ENCODE data around the gene OR51F1.
"Not testable (repeated sequence)": the region's sequence is repeated elsewhere in the genome, so short reads cannot be mapped to it uniquely, and the experiment has no call there.

Gene OR51F1

GRCh38 chr11:4769838-4770237 lies at the start of gene OR51F1:
Gene OR51F1, minus strand, starts transcription at chr11:4769938. Its CDS starts 0 bp downstream, at chr11:4769938.
- DNase-seq (ENCODE audit: low read depth), result no peak

- no peak for DNase-seq (ENCODE audit: low read depth)
Measured at GRCh38 chr11:4809246-4809645, 39.5 kb upstream of the OR51F1 start.

GRCh38 chr11:4808476-4808875 lies 38.7 kb upstream of the OR51F1 start:
- no peak for DNase-seq (ENCODE audit: low read depth)

GRCh38 chr11:4804280-4804679 lies 34.5 kb upstream of the OR51F1 start, which contains the start of gene OR52R1:
Gene OR52R1, minus strand, starts transcription at chr11:4804380. Its CDS starts 0 bp downstream, at chr11:4804380.
- DNase-seq (ENCODE audit: low read depth), result no peak

GRCh38 chr11:4801316-4801715 lies 31.6 kb upstream of the OR51F1 start:
- DNase-seq (ENCODE audit: low read depth), result not testable (repeated sequence)

- no peak for DNase-seq (ENCODE audit: low read depth)
Measured at GRCh38 chr11:4798427-4799183, 28.9 kb upstream of the OR51F1 start.

- no peak for DNase-seq (ENCODE audit: low read depth)
Measured at GRCh38 chr11:4797206-4797605, 27.5 kb upstream of the OR51F1 start.

- no peak for DNase-seq (ENCODE audit: low read depth)
Measured at GRCh38 chr11:4782454-4782853, 12.7 kb upstream of the OR51F1 start.

GRCh38 chr11:4768094-4768493 lies 1.6 kb downstream of the OR51F1 start:
- no peak for DNase-seq (ENCODE audit: low read depth)

- DNase-seq (ENCODE audit: low read depth), result no peak
Measured at GRCh38 chr11:4766420-4767043, 3.2 kb downstream of the OR51F1 start.

- no peak for DNase-seq (ENCODE audit: low read depth)
Measured at GRCh38 chr11:4763096-4763495, 6.6 kb downstream of the OR51F1 start.

GRCh38 chr11:4751201-4751600 lies 18.5 kb downstream of the OR51F1 start:
- DNase-seq (ENCODE audit: low read depth), result no peak

- no peak for DNase-seq (ENCODE audit: low read depth)
Measured at GRCh38 chr11:4748438-4748837, 21.3 kb downstream of the OR51F1 start.

GRCh38 chr11:4740735-4741134 lies 29.0 kb downstream of the OR51F1 start:
- no peak for DNase-seq (ENCODE audit: low read depth)

- DNase-seq (ENCODE audit: low read depth), result no peak
Measured at GRCh38 chr11:4727171-4727570, 42.6 kb downstream of the OR51F1 start.

GRCh38 chr11:4722616-4723534 lies 46.9 kb downstream of the OR51F1 start:
- not testable (repeated sequence) for DNase-seq (ENCODE audit: low read depth)

All from stimulated activated CD8-positive, alpha-beta memory T cell treated with anti-CD3 and anti-CD28 coated beads, Interleukin-12 subunit alpha, Interleukin-12 subunit beta, amount 100 ng/mL, for 4 hours (primary cell).